Cerebellar cortex (tissue), 1 donor: ENCODE data around the gene RPUSD4.

Experiments
- DNase-seq: peaks from one replicate; pipeline ENCODE4 v3.0.0-alpha.2; 2015; ENCODE audit warnings: low spot score

Gene RPUSD4

GRCh38 chr11:126156814-126157213 is 54.6 kb downstream of the RPUSD4 start:
- DNase-seq = no peak

GRCh38 chr11:126155402-126156187 is 55.9 kb downstream of the RPUSD4 start:
- no peak for DNase-seq

GRCh38 chr11:126154691-126155090 is 56.8 kb downstream of the RPUSD4 start:
- no peak for DNase-seq

- no peak for DNase-seq
These were observed 57.5 kb downstream of the RPUSD4 start for GRCh38 chr11:126153972-126154371.

GRCh38 chr11:126153006-126153405 is 58.4 kb downstream of the RPUSD4 start:
- no peak for DNase-seq

GRCh38 chr11:126152586-126152985 is 58.9 kb downstream of the RPUSD4 start:
- DNase-seq = no peak

GRCh38 chr11:126152152-126152551 is 59.3 kb downstream of the RPUSD4 start:
- no peak for DNase-seq
